Neural crest cell (in vitro differentiated cells): Measurements from ENCODE around the gene DYSF. TPM values are rescaled to one million over a fixed set of nuclear protein-coding genes. Genes with fewer than 3 reads are reported as not detected.

ENCODE experiments used
- DNase-seq: peaks from one replicate; pipeline ENCODE4 v3.0.0; 2021; ENCODE audit warnings: low read depth, mixed read lengths, low spot score
- H3K27ac Mint-ChIP-seq: one replicate; pipeline ENCODE4 v1.8.0; 2021; ENCODE audit warnings: mild to moderate bottlenecking, mixed read lengths; ENCODE audit not compliant: unreplicated experiment
- H3K27me3 Mint-ChIP-seq: 2 replicates; pipeline ENCODE4 v1.8.0; 2021; ENCODE audit warnings: low read depth, mild to moderate bottlenecking, mixed read lengths
- H3K36me3 Mint-ChIP-seq: 2 replicates; pipeline ENCODE4 v1.8.0; 2021; ENCODE audit warnings: low read depth, mild to moderate bottlenecking, mixed read lengths
- H3K4me1 Mint-ChIP-seq: 2 replicates; pipeline ENCODE4 v1.8.0; 2021; ENCODE audit warnings: mixed read lengths
- H3K4me3 Mint-ChIP-seq: one replicate; pipeline ENCODE4 v1.8.0; 2021; ENCODE audit warnings: mild to moderate bottlenecking, mixed read lengths
- H3K9me3 Mint-ChIP-seq: 2 replicates; pipeline ENCODE4 v1.8.0; 2021; ENCODE audit warnings: mixed read lengths
- CTCF ChIP-seq: fragments of 200-600 bp; sonication (generic); conservative IDR thresholded peaks from 2 replicates; pipeline ENCODE4 v1.5.0; 2021; ENCODE audit warnings: antibody characterized with exemption, mild to moderate bottlenecking
- total RNA-seq: library from RNA; stranded (reverse); gene quantifications from 2 replicates; pipeline ENCODE4 v1.2.1, GENCODE V29; 2021

DYSF gene
- total RNA-seq, 1 donor from 2014 or later, result 2.2 TPM

GRCh38 chr2:71721362-71721665, 268.0 kb downstream of the DYSF start:
- peak overlapping the region; percentile 36 for H3K4me3 Mint-ChIP-seq
- peaks cover 23% of the 10 kb centered on the region for H3K4me1 Mint-ChIP-seq
- no peak for TF ChIP-seq CTCF
- H3K36me3 Mint-ChIP-seq, result peaks cover 4% of the 10 kb centered on the region
- peaks cover 6% of the 10 kb centered on the region for H3K9me3 Mint-ChIP-seq
- DNase-seq, result no peak
- H3K27me3 Mint-ChIP-seq, result no peaks in the 10 kb centered on the region
- peak overlapping the region; percentile 9 for H3K27ac Mint-ChIP-seq

- Mint-ChIP-seq H3K4me1 (peaks cover 23% of the 10 kb centered on the region), H3K9me3 (peaks cover 6% of the 10 kb centered on the region), H3K27ac (no peak overlapping the region), H3K4me3 (no peak overlapping the region), H3K36me3 (peaks cover 4% of the 10 kb centered on the region), H3K27me3 (no peaks in the 10 kb centered on the region)
- no peak for TF ChIP-seq CTCF
- no peak for DNase-seq
These were observed 268.3 kb downstream of the DYSF start for GRCh38 chr2:71721669-71722068.

- no peaks in the 10 kb centered on the region for H3K27me3 Mint-ChIP-seq
- peaks cover 6% of the 10 kb centered on the region for H3K9me3 Mint-ChIP-seq
- TF ChIP-seq CTCF, result no peak
- peaks cover 4% of the 10 kb centered on the region for H3K36me3 Mint-ChIP-seq
- no peak for DNase-seq
- no peak overlapping the region for H3K27ac Mint-ChIP-seq
- peaks cover 23% of the 10 kb centered on the region for H3K4me1 Mint-ChIP-seq
- no peak overlapping the region for H3K4me3 Mint-ChIP-seq
These were observed 268.9 kb downstream of the DYSF start for GRCh38 chr2:71722286-71722685.

GRCh38 chr2:71724793-71725192, 271.4 kb downstream of the DYSF start:
- H3K27me3 Mint-ChIP-seq, result no peaks in the 10 kb centered on the region
- no peak for TF ChIP-seq CTCF
- peaks cover 6% of the 10 kb centered on the region for H3K9me3 Mint-ChIP-seq
- H3K27ac Mint-ChIP-seq, result no peak overlapping the region
- peaks cover 17% of the 10 kb centered on the region for H3K4me1 Mint-ChIP-seq
- no peak overlapping the region for H3K4me3 Mint-ChIP-seq
- peaks cover 4% of the 10 kb centered on the region for H3K36me3 Mint-ChIP-seq
- DNase-seq, result no peak

- Mint-ChIP-seq H3K4me3 (no peak overlapping the region), H3K4me1 (peaks cover 8% of the 10 kb centered on the region), H3K27ac (no peak overlapping the region), H3K27me3 (no peaks in the 10 kb centered on the region), H3K36me3 (peaks cover 4% of the 10 kb centered on the region), H3K9me3 (peaks cover 6% of the 10 kb centered on the region)
- TF ChIP-seq CTCF, result no peak
- DNase-seq, result no peak
These were observed 272.5 kb downstream of the DYSF start for GRCh38 chr2:71725836-71726235.

- Mint-ChIP-seq H3K4me3 (no peak overlapping the region), H3K4me1 (no peaks in the 10 kb centered on the region), H3K27me3 (peaks cover 2% of the 10 kb centered on the region), H3K9me3 (peaks cover 3% of the 10 kb centered on the region), H3K36me3 (no peaks in the 10 kb centered on the region), H3K27ac (no peak overlapping the region)
- no peak for TF ChIP-seq CTCF
- no peak for DNase-seq
These were observed 274.2 kb downstream of the DYSF start for GRCh38 chr2:71727562-71727961.
